Glomerular visceral epithelial cell (primary cell): ENCODE data around the gene MSI2.

Experiments used
- DNase-seq: peaks from one replicate; pipeline ENCODE4 v3.0.0-alpha.2; 2016; ENCODE audit errors: extremely low spot score

MSI2 gene

DNA sequence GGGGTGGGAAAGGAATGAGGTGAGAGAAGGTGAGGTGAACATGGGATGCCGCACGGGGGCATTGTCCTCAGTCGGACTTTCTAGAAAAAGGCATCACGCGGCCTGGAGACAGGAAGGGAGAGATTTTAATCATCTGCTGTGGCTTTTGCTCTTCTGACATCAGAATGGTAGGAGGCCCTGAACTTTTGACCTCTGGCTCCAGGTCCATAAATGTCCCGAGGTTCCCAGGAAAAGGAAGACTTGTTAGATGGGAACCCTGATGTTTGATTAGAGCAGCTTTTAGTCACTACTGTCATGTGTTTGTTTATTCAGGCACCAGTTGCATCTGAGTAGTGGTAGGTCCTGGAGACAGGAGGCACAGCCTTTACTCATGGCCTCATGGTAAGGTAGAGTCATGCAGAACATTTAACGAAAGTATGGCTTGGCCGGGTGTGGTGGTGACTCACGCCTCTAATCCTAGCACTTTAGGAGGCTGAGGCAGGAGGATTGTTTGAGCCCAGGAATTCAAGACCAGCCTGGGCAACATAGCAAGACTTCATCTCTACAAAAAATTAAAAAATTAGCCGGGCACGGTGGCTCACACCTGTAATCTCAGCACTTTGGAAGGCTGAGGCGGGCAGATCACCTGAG lies 203.1 kb downstream of the MSI2 start:
- peak; percentile 40 for DNase-seq

DNA sequence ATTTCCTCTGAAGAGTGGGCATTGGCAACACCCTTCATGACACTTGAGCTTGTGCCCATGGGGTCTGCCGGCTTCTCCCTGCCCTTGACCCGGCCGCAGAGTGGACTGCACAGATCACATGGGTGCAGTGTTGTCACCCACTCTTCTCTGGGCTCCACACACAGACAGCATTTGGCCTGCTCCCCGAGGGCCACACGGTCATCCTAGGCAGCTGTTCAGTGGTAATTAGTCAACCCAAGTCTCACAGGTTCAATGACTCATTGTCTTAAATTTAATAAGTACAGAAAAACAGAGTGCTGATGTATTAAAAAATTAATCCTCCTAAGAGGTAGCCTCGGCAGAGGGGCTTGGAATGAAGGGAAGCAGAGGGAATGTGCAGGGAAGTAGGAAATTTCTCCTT lies 204.8 kb downstream of the MSI2 start:
- no peak for DNase-seq

DNA sequence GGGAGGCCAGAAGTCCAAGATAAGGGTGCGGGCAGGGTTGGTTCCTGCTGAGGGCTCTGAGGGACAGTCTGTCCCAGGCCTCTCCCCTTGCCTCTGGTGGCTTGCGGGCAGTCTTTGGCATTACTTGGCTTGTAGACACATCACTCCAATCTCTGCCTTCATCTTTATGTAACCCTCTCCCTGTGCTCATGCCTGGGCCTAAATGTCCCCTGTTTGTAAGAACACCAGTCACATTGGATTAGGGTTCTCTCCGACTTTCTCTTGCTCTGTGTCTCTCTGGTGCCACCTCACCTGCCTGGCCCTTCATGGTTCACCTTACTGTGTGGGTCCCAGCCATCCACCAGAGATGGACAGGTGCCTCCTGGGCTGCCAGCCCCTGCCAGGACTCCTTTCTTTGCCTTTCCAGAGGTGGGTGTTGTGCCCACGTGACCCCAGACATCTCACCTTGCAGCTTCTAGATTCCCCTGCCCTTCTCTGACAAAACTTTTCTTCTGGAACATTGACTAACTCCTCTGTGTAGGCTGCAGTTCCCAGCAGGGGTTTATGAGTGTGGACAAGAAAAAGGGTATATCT lies 205.8 kb downstream of the MSI2 start:
- DNase-seq: no peak

DNA sequence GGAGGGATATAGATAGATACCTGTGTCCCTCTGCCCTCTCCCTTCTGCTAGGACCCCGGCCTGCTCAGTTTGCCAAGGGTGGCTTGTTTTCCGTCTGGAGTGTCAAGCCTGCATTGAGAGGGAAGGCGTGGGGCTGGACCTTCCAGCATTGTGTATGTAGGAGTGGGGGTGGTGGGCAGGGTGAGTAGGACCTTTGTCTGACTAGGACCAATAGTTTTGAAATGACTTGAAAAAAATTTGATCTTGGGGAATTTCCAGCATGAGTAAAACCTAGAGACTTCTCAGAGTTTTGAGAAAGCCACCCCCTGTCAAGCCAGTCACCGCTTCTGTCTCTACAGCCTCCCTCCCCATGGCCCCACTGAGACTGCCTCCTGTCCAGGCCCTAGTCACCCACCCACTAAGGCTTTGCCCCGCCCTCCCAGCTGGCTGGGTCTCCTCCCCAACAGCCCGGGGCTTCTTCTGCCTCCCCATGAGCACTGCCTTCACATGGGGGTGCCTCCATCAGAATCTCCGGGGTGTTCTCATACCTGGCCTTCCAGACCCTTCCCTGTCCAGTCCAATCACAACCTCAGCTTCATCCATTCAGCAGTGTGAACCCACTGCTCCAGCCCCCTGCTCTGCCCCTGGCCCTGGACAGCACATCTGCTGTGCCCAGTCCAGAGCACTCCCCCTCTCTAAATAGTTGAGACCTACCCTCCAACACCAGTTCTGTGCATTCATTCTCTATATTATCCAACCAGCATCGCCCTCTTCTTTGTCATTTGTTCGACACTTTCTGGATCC lies 207.0 kb downstream of the MSI2 start:
- DNase-seq: peak; percentile 78

DNA sequence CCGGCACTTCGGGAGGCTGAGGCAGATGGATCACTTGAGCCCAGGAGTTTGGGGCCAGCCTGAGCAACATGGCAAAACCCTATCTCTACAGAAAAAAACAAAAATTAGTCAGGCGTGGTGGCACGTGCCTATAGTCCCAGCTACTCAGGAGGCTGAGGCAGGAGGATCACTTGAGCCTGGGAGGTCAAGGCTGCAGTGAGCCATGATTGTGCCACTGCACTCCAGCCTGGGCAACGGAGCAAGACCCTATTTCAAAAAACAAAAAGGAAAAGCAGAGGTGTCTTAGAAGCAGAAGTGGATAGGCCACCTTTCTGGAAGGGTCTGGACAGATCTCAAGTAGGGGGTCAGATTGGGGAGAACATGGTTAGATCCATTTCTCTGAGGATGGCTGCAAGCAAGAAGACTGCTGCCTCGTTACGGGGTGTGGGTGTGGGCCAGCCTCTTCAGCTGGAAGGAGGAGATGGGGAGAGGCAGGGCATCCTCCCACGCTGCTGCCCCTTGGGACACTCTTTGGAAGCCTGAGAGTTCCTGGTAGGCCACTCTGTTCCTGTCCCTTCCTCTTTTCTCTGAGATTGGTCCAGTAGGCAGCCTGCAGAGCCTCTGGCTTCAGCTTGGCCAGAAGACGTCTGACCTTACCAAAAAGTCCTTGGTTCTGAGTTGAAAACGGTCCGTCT lies 208.0 kb downstream of the MSI2 start:
- no peak for DNase-seq

DNA sequence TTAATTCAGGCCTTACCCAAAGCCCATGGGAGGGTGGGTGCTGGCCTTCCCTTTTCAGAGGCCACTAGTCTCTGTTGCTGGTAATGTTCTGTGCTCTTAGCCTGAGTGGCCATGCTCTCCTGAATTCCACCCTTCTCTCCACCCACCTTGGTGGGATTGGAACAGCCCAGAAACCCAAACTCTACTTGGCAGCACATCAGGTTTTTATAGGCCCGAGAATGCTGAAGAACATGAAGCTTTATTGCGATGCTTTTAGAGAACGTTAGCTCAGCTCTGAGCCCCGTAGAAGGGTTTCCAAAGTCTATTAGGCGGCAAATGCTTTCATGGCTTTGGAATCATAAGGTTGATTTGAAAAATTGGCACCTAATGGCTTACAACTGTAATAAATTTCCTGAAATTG lies 209.3 kb downstream of the MSI2 start:
- no peak for DNase-seq

DNA sequence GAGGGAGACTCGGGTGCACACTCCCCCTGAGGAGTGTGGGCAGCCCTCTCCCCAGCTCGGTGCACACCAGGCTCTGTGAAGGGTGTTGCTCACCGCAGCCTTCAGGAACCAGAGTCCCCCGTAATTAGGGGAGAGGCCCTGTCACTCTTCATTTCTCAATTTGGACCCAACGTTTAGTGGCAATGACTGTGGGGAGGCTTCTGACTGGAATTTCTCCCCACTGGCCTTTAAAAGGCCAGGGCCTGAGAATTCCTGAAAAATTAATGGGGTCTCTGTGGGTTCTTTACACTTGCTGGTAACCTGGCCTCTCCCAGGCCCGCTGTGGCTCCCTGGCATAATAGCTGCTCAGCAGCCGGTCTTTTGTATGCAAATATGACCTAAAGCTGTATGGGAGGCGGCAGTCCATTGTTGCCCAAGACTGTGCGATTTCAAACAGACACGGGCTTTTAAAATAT lies 209.7 kb downstream of the MSI2 start:
- no peak for DNase-seq

DNA sequence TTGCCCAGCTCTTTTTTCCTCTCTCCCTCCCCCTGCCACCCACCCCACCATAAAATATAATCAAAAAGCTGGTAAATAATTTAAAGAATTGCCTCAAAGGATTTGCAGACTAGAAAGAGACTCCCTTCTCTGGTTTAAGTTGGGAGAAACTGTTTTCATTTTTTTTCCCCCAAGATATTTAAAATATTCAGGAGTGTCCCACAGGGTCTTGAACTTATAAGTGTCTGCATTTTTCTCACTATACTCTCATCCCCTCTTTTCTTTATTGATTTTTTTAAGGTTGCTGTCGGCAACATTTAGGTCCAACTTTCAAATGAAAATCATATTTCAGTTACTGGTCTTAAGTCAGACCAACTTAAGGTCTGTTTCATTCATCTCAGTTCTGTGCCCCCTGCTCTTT lies 210.2 kb downstream of the MSI2 start:
- DNase-seq: no peak

DNA sequence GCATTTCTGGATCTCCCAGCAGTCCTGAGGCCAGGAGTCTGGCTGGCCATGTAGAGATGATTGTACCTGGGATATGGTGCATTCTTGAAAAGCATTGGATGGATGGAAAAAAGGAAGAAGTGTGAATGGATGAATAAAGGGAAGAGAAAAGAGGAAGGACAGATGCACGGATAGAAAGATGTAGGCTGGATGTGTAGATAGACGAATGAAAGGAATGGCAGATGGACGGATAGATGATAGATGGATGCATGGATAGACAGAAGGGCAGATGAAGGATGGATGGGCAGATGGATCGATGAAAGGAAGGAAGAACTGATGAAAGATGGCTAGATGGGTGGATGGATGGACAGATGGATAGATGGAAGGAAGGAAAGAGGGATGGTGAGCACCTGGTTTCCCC lies 210.9 kb downstream of the MSI2 start:
- DNase-seq: no peak

DNA sequence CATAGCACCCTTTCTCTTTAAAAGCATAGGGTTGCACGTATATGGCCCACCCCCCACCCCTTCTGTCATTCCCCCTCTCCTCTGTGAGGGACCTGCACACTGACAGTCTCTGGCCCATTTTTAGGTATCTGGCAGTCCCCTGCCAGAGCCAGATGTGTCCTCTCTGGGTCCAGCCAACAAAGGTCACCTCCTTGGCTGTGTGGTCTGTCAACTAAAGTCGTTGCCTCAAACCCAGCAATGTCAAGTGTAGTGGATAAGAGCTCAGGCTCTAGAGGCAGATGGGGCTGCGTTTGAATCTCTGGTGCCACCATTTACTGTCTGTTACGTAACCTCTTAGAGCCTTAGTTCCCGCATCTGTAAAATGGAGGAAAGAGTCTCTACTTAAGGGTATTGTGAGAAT lies 211.5 kb downstream of the MSI2 start:
- DNase-seq: no peak

DNA sequence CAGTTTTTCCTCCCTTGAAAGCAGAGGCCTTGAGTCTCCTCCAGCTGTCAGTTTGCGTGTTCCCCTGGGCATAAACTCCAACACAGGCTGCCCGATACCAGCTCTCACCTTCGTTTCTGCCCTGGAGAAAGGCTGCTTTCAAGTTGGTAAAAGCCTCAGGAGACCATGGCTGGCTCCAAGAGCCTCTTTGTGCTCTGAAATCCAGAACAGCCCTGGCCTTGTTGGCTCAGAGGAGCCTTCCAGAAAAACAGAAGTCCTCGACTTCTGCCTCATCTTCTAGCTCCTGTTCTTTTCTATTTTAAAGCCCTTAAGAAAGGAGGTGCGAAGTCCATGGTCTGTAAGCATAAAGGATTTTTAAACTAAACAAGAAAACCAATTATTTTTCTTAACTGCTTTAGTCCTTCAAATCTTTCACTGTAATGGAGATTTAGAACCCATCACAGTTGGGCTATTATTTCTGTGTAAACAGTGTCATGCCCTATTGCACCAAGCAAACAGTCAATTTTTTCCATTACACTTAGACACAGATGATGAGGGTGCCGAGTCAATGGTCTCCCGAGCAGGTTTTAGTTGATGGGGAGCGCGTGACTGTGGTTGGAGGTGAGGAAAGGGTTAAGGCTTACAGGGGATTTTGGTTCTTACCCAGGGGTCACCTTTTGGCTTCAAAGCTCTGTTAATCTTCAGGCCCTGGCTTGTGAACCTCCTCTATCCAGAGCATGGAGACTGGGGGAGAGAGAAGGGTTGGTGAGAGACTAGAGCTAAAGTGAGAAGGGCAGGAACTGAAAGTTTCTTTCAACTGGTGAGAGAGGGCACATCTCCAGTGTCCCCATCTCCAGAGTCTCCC lies 212.8 kb downstream of the MSI2 start:
- DNase-seq: no peak

DNA sequence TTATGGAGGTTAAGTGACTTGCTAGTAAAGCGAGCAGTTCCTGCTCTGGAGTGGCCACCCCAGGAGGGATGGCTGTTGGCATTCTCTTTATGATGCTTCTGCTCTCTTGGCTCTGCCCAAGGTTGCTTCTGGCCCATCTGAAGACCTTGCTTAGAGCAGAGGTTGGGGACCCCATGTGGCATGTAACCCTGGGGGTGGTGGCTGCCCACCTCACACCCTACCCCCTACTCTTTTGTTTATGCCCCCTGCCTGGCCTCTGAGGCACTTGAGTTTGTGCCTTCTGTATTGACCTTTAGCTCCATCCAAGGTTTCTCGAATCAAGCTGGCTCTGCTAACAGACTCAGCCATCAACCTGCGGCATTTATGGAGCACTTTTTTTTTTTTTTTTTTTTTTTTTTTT lies 214.6 kb downstream of the MSI2 start:
- no peak for DNase-seq

DNA sequence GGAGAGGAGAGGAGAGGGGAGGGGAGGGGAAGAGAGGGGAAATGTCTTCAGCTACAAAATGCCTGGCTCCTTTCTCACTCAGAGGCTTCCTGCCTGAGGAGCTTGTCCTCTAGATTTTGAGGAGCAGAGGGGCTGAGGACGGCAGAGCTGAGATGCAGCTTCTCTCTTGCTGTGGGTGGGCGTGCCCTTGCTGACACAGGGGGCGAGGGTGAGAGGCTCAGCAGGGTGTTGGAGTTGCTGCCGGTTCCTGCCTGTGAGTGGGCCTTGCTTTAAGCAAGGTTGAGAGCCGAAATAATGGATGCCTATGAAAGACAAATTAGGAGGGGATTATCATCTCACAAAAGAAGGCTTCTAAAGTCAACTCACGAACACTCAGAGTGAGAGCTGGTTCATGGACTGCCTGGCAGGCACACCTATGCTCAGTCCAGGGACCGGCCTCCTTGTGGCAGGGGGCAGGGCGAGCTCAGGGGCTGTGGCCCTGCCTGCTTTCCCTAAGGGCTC lies 215.6 kb downstream of the MSI2 start:
- no peak for DNase-seq

DNA sequence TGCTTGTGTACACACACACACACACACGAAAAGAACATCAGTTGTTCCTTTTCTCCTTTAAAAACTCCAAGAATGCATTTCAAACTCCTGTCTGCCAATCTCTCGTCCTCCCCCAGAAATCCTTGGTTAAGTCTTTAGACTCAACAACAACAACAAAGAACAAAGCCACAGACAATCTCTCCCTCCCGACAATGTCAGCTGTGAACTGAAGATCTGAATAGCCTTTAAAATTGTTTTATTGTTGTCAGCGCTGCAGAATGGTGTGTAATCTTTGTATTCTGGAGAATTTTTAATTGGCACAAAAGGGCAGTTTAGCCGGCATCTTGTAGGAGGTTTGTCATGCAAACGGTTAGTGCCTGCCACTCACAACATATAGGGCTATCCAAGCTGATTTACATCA lies 219.5 kb downstream of the MSI2 start:
- no peak for DNase-seq

DNA sequence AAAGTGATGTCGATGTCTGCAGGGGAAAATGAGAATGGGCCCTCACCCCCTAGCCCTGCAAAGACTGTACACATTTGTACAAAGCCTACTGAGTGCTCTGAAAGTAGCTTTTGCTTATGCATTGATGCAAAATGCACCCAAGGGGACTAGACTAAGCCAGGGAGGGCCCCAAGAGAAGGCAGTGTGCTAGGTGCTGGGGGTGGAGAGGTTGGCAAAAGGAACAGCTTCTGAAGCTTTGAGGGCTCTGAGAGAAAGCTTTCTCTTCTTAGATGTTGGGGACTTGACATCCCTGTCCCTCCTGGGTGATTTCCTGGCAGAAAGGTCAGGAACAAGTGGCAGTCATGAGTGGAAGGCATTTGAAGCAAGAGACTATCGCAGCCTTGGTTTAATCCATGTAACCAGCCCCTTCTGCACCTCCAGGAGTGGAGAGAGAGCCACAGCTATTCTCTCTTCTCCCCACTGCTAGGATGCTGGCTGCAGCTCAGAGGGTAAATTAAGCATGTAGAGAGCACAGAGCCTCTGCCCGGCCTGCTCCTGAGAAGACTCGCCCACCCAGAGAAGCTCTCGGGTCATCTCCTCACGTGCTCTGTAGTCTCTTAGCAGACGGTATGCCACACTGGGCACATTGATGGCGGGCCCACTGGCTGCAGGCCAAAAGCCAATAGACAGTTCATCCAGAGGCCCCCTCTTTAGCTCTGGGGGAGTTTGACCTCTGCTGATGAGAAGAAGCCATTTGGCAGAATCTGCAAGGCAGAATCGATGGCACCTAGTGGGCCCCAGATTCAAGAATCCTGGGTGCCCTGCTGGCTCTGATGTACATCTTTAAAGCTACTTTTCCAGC lies 221.4 kb downstream of the MSI2 start:
- no peak for DNase-seq

DNA sequence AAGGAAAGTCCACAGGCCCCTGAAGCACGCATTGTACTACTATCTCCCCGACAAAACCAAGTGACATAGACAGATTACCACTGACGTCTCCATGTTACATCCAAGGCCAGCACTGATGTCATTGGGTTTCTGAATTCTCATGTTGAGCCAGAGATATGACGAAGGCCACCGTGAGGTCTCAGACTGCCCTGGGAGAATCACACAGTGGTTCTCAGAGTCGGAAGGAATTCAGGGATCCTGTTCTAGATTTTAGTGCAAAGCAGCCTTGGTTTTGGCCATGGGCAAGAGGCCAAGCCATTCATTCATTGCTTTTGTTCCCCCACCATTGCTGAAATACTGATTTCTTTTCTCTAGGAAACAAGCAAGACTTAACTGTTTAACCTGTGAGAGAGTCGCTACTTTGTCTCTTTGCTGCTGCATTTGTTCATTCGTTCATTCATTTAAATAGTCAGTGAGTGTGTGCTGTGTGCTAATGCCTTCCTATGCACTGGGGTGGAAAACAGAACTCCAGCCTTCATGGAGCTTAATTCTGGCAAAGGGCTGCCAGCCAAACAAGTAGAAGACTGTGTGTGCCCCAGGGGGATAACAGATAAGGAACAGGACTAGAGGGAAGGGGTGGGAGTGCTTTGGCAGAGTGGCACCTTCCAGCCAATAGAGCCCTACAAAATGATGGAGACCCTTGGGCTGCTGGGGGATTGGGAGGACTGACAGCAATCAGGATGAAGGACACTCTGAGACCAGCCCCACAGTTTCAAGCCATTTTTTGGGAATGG lies 222.3 kb downstream of the MSI2 start:
- DNase-seq: no peak

DNA sequence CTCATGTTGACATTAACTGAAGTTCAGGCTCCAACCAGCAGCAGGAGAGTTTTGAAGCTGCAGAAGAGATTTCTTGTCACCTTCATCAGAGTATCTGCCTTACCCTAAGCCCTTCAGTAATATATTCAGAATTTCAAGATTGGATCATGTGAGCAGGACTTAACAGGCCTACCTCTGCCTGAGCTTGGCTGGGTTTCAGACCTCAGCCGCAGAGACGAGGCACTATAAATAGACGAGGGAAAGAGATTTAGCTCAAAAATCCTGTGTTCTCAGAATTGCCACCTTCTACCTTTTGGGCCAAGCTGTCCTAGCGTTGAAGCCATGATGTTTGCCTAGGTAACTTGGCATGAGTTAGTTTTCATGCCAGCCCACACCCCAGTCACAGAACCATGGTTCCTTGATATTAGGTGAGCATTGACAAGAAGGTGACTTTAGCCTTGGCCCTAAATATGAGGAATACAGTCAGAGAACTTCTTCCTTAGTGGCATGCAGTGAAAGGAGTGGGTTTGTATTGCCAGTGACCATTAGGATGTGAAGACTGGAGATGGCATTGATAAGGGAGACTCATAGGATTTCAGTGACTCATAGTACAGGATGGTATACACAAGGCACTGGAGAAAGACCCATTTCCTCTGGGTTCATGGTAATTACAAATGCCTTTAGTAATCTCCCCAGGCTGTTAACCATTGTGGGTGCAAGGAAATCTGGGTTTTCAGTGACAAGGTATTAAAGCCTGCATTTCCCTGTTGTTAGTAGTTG lies 224.3 kb downstream of the MSI2 start:
- DNase-seq: peak; percentile 26

DNA sequence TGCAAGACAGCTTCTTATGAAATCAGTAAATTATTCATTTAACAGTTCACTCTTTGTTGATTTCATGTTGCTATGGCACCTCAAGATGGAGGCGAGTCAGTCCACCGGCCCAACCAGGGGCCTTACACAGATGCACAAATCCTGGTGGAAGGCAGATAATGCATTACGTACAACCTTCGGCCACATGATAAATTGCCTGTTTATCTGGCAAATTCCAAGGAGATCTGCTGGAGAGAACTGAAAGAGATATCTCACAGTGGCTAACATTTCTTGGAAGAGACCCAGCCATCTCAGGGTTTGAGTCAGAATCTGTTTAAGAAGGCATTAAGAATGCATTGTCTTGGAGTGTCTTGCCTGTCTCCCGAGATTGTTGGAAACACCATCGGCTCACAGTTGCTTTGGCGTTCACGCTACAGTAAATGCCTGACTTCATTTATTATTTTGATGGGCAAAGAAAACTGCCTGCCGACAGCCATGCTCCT lies 225.6 kb downstream of the MSI2 start:
- peak; percentile 86 for DNase-seq

DNA sequence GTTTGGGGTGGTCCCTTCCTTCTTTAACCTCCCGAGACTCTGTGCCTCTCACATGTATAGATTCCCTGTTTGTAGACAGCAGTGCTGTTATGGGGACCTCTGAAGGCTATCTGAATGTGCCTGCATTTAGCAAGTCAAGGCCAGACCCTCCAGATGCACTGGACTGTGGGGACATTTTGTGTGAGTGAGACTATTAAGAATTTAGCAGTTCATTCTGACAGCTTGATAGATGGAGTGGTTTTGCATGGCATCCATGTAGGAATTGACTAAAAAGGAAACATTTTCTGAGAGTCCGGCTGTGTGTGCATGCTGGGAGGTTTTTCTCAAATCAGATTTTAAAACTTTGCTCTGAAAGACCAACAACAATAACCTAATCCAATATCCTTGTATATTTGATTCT lies 226.3 kb downstream of the MSI2 start:
- no peak for DNase-seq
